K562 (cell line): ENCODE data around the gene HOXC5. TPM values are rescaled to one million over a fixed set of nuclear protein-coding genes. Genes with fewer than 3 reads are reported as not detected.

Experiments
- ARID2 ChIP-seq: fragments of 450-650 bp; IDR thresholded peaks from 2 replicates; pipeline ENCODE4 v1.6.1; 2017; ENCODE audit warnings: antibody characterized with exemption, mild to moderate bottlenecking
- ARID4B ChIP-seq: sonication (generic); formaldehyde crosslinking; IDR thresholded peaks from 2 replicates; pipeline ENCODE4 v1.8.0; 2022; ENCODE audit warnings: mild to moderate bottlenecking, missing genetic modification reagents
- ATF1 ChIP-seq, 2 experiments: fragments of 450-650 bp in 1 of 2; IDR thresholded peaks; 2 replicates each; pipeline ENCODE4 v1.6.1; 2016; ENCODE audit warnings: missing compliant biosample characterization in 1 of 2, missing genetic modification characterization in 1 of 2
- CBFB ChIP-seq: sonication (generic); formaldehyde crosslinking; IDR thresholded peaks from 2 replicates; pipeline ENCODE4 v1.4.0; 2020; ENCODE audit warnings: mild to moderate bottlenecking, missing genetic modification reagents
- CCNT2 ChIP-seq: IDR thresholded peaks from 2 replicates; pipeline ENCODE4 v1.6.1; 2011; ENCODE audit warnings: borderline replicate concordance, low read depth, mild to moderate bottlenecking, moderate library complexity, mixed read lengths, low read length; ENCODE audit not compliant: insufficient read length; ENCODE audit errors: extremely low read depth
- CREB1 ChIP-seq, 2 experiments: sonication (generic) in 1 of 2; formaldehyde crosslinking in 1 of 2; IDR thresholded peaks; 2 replicates each; pipeline versions ENCODE4 v1.6.1 to v1.8.0; 2012 to 2022; ENCODE audit warnings: inconsistent platforms in 1 of 2, mild to moderate bottlenecking in 1 of 2, missing genetic modification reagents in 1 of 2, moderate library complexity in 1 of 2
- CXXC5 ChIP-seq: fragments of 250-450 bp; sonication (Bioruptor Pico); IDR thresholded peaks from 2 replicates; pipeline ENCODE4 v1.8.0; 2022; ENCODE audit warnings: inconsistent platforms, mild to moderate bottlenecking, moderate library complexity
- DEAF1 ChIP-seq: fragments of 450-650 bp; formaldehyde crosslinking; IDR thresholded peaks from 2 replicates; pipeline ENCODE4 v1.4.0; 2020; ENCODE audit warnings: mild to moderate bottlenecking, moderate library complexity
- FIP1L1 ChIP-seq: fragments of 200-400 bp; formaldehyde crosslinking; IDR thresholded peaks from 2 replicates; pipeline ENCODE4 v1.6.1; 2018; ENCODE audit warnings: mild to moderate bottlenecking, low read depth, low read length; ENCODE audit not compliant: poor library complexity, severe bottlenecking
- HLTF ChIP-seq: fragments of 450-650 bp; IDR thresholded peaks from 2 replicates; pipeline ENCODE4 v1.6.1; 2016
- KDM5B ChIP-seq: fragments of 200-600 bp; sonication (generic); IDR thresholded peaks from 2 replicates; pipeline ENCODE4 v1.6.1; 2012; ENCODE audit warnings: low read depth, mild to moderate bottlenecking, moderate library complexity, low read length, control low read depth, inconsistent platforms; ENCODE audit not compliant: insufficient replicate concordance
- MTA1 ChIP-seq: fragments of 450-650 bp; IDR thresholded peaks from 2 replicates; pipeline ENCODE4 v1.6.1; 2017; ENCODE audit warnings: borderline replicate concordance
- RBM25 ChIP-seq: fragments of 200-400 bp; formaldehyde crosslinking; IDR thresholded peaks from 2 replicates; pipeline ENCODE4 v1.6.1; 2018; ENCODE audit warnings: low read length, low read depth, moderate library complexity; ENCODE audit not compliant: severe bottlenecking
- SFPQ ChIP-seq: fragments of 200-400 bp; formaldehyde crosslinking; IDR thresholded peaks from 2 replicates; pipeline ENCODE4 v1.6.1; 2017; ENCODE audit warnings: mild to moderate bottlenecking, low read depth, low read length, moderate library complexity
- SIN3B ChIP-seq: fragments of 450-650 bp; IDR thresholded peaks from 2 replicates; pipeline ENCODE4 v1.6.1; 2017; ENCODE audit warnings: low read depth, mild to moderate bottlenecking, moderate library complexity
- TCF15 ChIP-seq: fragments of 250-450 bp; sonication (Bioruptor Pico); IDR thresholded peaks from 2 replicates; pipeline ENCODE4 v1.8.0; 2022; ENCODE audit warnings: moderate library complexity, mild to moderate bottlenecking, inconsistent platforms
- TCF7L2 ChIP-seq: fragments of 150-350 bp; IDR thresholded peaks from 2 replicates; pipeline ENCODE4 v1.6.1; 2016; ENCODE audit warnings: low read depth, mild to moderate bottlenecking, low read length, moderate library complexity
- U2AF1 ChIP-seq: fragments of 200-400 bp; formaldehyde crosslinking; optimal IDR thresholded peaks from 2 replicates; pipeline ENCODE3; 2017; ENCODE audit warnings: mild to moderate bottlenecking, low read depth, low read length, moderate library complexity
- ZNF253 ChIP-seq: fragments of 250-450 bp; sonication (Bioruptor Pico); conservative IDR thresholded peaks from 2 replicates; pipeline ENCODE4 v1.6.1; 2021; ENCODE audit warnings: mild to moderate bottlenecking
- polyA plus RNA-seq, 8 experiments: library from polyadenylated mRNA; depleted of rRNA in 4 of 8; stranded (reverse) in 5 of 8; unstranded in 3 of 8; fragments of >200 nt; fragmentation: Nextera tagmentation in 2 of 8; fragmentation: Illumina TruSeq in 1 of 8; extraction: Ambion mirVana in 2 of 8; extraction: Trizol in 1 of 8; gene quantifications; 2 replicates each; pipeline versions ENCODE4 v1.2.1 to v1.2.3, GENCODE V29; 2011 to 2014; ENCODE audit warnings: inconsistent platforms in 1 of 8, missing spikeins in 1 of 8
- total RNA-seq, 7 experiments: library from RNA; depleted of rRNA in 6 of 7; stranded (reverse); fragments of >200 nt in 6 of 7; fragmentation: Illumina TruSeq in 2 of 7; extraction: Trizol in 2 of 7; gene quantifications; 2 replicates each; pipeline versions ENCODE4 v1.2.1 to v1.2.3, GENCODE V29; 2011 to 2021; ENCODE audit warnings: low replicate concordance in 1 of 7

HOXC5 gene
- total and polyA plus RNA-seq, 9 of the 15 experiments (the other 6 are each of a cell fraction or from before 2014, with no cell fraction given) = 0.10 to 0.44 (median 0.18) TPM; not detected in 4

- TF ChIP-seq TCF15 (CRISPR knock-in tag) = no peak
- no peak for TF ChIP-seq HLTF
- TF ChIP-seq DEAF1 = no peak
- no peak for TF ChIP-seq ARID2
- no peak for TF ChIP-seq CBFB (CRISPR knock-in tag)
- TF ChIP-seq CXXC5 (CRISPR knock-in tag) = peak; percentile 68
- no peak for TF ChIP-seq SIN3B
- TF ChIP-seq CREB1 (IDR thresholded peaks at IDR 0.05) = no peak
- no peak for TF ChIP-seq CREB1 (CRISPR knock-in tag; IDR thresholded peaks at IDR 0.05)
- no peak for TF ChIP-seq KDM5B
- TF ChIP-seq FIP1L1 = peak; percentile 73
- TF ChIP-seq RBM25 = no peak
- no peak for TF ChIP-seq SFPQ
- TF ChIP-seq ARID4B (CRISPR knock-in tag) = 0 out of 2 replicates have a peak, but pooled peaks have one; percentile 9
- TF ChIP-seq TCF7L2 = no peak
- no peak for TF ChIP-seq ZNF253 (CRISPR knock-in tag)
- no peak for TF ChIP-seq ATF1 (CRISPR knock-in tag; IDR thresholded peaks at IDR 0.05)
- TF ChIP-seq ATF1 (tag; IDR thresholded peaks at IDR 0.05) = no peak
- peak; percentile 40 for TF ChIP-seq CCNT2
- peak; percentile 21 for TF ChIP-seq U2AF1
- TF ChIP-seq MTA1 = peak; percentile 45
Measured at GRCh38 chr12:53994264-53995001, 38.4 kb upstream of the HOXC5 start (continued).
